T follicular helper cell (primary cell): ENCODE measurements around the gene SELPLG.

Source experiments
- DNase-seq: peaks from one replicate; pipeline ENCODE4 v3.0.0-alpha.2; 2020; ENCODE audit warnings: low read depth

The SELPLG gene

GRCh38 chr12:108605000-108605689 is 28.5 kb downstream of the SELPLG start:
- DNase-seq: no peak

GRCh38 chr12:108604208-108604941 is 29.3 kb downstream of the SELPLG start:
- no peak for DNase-seq

- DNase-seq: no peak
Observed at GRCh38 chr12:108603743-108604142, 30.0 kb downstream of the SELPLG start.

DNA sequence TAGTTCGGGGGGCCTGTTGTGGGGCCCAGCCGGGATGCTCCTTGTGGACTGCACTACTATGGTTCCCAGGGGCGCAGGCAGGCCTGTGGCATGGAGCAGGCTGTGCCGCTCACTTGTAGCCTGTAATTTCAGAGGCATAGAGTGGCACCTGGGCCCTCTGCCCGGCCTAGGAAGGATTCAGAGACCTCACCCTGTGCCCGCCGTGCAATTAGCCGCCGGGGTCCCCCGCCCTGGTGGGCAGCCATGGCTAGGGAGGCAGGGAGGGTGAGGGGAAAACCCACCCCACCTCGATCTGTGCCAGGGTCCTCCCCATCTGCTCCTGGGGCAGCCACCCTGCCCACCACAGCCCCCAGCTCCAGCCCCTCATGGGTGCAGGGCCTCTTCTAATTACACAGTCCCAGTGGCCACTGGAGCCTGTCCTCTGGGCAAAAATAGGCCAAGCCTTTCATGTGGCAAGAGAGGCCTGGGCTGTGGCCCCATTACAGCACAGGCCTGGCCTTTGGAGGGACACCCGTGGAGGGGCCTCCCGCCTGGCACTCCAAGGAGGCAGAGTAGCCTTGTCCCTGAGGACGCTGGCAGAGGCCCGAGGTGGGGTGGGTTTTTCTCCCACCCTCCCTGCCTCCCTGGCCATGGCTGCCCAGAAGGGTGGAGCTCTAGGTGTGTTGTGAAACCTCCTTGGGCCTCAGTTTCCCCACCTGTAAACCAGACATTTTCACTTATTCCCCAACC is 30.6 kb downstream of the SELPLG start:
- no peak for DNase-seq

- no peak for DNase-seq
Observed at GRCh38 chr12:108602209-108602705, 31.4 kb downstream of the SELPLG start.

DNA sequence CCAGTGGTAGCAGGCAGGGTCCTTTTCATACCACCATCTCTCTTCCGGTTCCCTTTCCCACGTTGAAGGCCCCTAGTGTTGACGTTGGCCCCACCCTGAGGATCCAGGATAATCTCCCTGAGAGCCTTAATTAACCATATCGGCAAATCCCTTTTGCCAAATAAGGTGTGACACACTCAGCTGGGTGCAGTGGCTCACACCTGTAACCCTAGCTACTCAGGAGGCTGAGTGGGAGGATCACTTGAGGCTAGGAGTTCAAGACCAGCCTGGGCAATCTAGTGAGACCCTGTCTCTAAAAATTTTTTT is 33.0 kb downstream of the SELPLG start:
- no peak for DNase-seq

DNA sequence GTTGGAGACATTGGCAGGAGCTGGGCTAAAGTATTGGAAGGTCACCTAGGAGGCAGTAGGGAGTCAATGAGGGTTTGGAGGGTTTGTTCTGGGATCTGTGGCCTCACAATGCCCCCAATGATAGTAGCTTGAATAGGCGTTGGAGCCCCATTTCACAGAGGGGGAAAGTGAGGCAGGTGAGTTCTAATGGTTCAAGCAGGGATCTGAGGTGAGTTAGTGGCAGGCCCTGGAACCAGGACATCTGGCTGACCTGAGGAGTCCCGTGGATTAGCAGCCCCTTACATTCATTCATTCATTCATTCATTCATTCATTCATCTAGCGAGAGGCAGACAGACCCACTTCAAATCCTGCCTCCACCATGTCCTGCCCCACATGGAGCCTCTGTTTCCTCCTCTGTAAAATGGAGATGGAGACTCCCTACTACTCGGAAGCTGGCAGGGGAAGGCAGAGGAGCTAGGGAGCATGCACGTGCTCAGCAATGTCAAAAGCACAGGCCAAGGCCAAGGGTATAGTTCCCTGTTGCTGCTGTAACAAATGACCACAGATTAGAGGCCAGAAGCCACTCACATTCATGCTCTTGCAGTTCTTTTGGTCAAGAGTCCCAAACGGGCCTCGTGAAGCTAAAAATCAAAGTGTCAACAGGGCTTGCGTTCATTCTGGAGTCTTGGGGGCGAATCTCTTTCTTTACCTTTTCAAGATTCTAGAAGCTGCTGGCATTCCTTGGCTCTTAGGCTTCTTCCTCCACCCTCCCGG is 33.6 kb downstream of the SELPLG start:
- no peak for DNase-seq

GRCh38 chr12:108599541-108599940 is 34.2 kb downstream of the SELPLG start:
- DNase-seq: no peak

GRCh38 chr12:108598553-108599250 is 35.0 kb downstream of the SELPLG start:
- no peak for DNase-seq

DNA sequence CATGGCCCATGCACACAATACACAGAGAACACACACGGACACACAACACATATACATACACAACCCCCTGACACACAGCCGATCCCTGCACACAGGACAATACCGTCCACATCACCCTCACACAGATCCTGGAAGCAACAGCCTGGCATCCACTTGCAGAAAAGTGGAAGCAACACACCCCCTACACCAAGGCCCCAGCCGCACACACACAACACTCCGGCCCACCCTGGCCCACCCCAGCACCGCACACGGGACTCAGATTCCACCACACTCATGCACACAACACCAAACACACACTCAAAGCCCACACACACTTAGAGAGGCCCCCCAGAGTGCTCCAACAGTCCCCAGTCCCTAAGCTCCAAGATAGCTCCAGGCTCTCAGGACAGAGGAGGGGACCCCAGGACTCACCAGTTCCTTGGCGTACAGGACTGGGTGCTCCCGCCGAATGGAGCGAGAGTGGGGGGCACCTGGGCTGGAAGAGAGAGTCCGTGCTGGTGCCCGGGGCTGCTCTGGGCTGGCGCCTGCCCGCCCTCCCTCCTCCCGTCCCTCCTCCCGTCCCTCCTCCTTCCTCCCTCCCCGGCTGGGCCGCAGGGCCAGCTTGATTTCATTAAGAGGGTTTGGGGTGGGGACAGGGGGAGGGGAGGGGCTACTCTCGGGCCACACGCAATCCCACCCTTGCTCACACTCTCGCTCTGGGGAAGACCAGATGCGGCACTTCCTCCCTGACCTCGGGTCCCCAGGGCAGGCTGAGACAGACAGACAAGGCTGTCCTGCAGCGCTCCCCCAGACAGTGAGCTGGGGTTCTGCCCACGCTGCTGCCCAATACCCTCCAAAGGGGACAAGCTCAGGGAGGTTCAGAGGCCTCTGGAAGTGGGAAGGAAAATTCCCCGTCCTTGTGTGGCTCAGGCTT is 35.9 kb downstream of the SELPLG start, which contains the start of gene TMEM119:
TMEM119 (minus strand) TSS at position 526 of the 913 bp plus-strand sequence. CDS start 5,701 bp downstream, outside the sequence.
- no peak for DNase-seq

DNA sequence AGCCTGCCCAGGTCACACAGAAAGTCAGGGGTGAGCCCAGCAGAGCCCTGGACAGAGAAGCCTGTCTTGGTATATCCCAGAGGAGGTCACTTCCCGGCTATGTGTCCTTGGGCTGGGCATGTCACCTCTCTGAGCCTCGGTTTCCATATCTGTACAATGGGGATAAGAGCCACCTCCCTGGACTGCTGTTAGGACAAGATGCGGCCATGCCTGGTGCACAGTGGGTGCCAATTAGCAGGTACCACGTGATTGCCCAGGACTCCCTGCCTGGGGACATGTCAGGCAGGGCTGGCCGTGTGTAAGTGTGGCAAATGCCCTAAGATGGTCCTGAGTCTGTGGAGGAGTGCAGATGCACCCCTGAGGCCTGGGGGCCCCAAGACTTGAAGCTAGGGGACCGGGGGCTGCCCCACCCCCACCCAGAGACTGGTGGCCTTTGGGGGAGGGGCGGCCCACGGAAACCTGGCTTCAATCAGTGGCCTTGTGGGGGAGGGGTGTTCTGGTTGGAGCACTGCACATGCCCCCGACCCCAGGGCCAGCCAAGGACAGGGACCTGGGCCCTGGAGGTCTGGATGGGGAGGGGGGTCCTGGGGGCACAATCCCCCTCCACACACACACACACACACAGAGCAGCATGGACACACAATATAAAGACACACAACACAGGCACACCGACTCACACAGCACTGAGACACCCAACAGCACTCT is 36.7 kb downstream of the SELPLG start:
- no peak for DNase-seq

- no peak for DNase-seq
Observed at GRCh38 chr12:108595711-108596647, 37.7 kb downstream of the SELPLG start.

DNA sequence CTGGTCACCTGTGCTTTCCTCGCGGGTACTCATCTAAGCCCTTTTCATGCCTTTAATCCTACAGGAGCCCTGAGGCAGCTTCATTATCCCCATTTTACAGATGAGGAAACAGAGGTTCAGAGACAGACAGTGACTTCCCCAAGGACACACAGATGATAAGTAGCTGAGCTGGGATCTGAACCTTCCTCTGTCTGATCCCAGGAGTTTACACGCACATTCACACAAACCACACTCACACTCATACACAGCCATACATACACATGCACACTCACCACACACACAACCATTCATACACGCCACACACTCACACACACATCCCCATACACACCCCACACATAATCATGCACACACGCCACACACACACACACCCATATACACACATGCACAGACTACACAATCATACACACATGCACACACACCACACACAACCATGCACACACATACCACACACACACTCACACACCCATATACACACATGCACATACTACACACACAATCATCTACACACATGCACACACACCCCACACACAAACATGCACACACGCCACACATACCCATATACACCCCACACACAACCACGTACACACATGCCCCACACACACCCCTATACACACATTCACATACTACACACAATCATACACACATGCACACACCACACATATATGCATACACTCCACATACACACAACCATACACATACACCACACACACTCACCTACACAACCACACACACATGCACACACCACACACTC is 38.6 kb downstream of the SELPLG start:
- DNase-seq: no peak

- DNase-seq: no peak
Observed at GRCh38 chr12:108594323-108594903, 39.3 kb downstream of the SELPLG start.

DNA sequence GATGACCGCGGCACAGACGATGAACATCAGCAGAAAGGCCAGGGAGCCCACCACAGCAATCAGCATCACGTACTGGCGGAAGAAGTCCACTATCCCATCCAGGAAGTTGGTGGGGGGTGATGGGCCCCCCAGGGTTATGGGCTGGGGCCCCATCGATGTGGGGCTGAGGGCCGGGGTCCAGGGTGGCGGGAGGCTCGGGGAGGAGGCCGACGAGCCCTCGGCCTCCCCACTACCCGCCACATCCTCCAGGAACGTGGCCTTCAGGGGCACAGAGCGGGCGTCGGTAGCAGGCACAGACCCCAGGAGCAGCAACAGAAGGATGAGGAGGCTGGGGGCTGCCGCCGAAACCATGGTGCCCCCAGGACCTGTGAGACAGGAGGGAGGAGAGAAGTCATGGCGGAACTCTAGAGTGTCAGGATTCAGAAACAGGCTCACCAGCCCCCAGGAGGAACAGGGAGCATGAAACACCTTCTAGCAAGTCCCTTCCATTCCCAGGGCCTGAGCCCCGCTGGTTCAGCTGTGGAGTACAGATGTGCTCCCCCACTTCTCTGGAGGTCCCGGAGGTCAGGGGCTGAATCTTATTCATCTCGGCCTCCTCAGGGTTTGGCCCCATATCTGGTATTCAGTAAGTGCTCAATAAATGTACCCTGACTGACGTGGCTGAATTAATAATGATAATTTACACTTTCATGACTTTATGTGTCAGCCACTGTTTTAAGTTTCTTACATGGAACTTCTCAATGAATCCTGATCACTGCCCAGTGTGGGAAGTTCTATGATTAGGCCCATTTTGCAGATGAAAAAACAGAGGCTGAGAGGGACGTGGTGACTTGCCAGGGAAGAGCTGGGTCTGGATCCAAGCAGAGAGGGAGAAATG is 41.4 kb downstream of the SELPLG start:
- no peak for DNase-seq

DNA sequence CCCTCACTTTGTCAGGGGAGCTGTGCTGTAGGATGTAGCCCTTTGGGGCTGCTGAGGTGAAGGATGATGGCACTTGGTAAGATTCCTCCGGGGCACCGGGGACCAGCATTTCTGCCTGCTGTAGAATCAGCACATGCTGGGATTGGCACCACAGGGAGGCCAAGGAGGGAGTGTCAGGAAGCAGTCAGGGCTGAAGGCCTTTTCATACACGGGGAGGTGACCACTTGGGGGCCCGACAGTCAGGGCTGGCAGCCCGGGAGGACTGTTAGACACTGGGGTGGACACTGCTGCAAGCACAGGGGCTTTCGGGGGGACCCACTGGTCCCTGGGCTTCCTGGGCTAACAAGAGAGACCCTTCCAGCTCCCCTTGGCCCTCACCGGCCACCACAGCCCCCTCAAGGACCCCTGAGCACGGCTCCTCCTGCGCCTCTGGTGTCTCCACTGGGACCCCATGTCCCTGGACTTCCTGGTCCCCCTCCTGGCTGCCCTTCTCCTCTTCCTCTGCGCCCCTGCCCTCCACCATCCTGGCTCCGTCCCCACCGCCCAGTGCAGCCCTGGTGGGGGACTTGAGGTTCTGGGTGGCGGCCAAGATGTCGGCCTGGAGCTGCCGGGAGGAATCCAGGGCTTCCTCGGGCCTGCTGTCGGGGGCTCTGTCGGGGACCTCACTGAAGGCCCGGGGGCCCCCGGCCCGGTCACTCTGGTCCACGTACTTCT is 42.3 kb downstream of the SELPLG start:
- no peak for DNase-seq
